ENCODE measurements around the gene CHCHD3. TPM values are rescaled to one million over a fixed set of nuclear protein-coding genes. Genes with fewer than 3 reads are reported as not detected.
A peak's percentile ranks its signal among the peaks of the same experiment; 100 is the strongest.

The CHCHD3 gene
- total and polyA plus RNA-seq, 2 of the 4 experiments (the other 2 are of a cell fraction): 56.9 to 141 TPM

- Histone ChIP-seq H2AK5ac (ENCODE audit: low read depth, low read length) (no peak overlapping the region), H3K9me3 (ENCODE audit: control insufficient read depth, insufficient read depth, low read length) (no peaks in the 10 kb centered on the region), H2AFZ (replicated peaks; ENCODE audit: low read length, poor library complexity) (no peak overlapping the region), H4K8ac (ENCODE audit: low read depth in 2 of 2, low read length in 2 of 2) (no peak overlapping the region), H3K27me3 (ENCODE audit: control insufficient read depth, insufficient read depth, low read length) (no peaks in the 10 kb centered on the region), H3K4me1 (ENCODE audit: control insufficient read depth, insufficient read depth, low read length) (peaks cover 16% of the 10 kb centered on the region), H3K9ac (ENCODE audit: low read depth, low read length) (no peak overlapping the region), H4K20me1 (ENCODE audit: insufficient read depth, low read length) (peaks cover 11% of the 10 kb centered on the region), H3K18ac (ENCODE audit: low read depth, low read length) (no peak overlapping the region), H3K14ac (replicated peaks; ENCODE audit: low read depth, low read length) (no peak overlapping the region), H3K4me2 (ENCODE audit: low read depth, low read length) (peak overlapping the region; percentile 82; the same call in 1 of the 2 replicates), H3K4ac (ENCODE audit: low read depth, low read length) (peak overlapping the region; percentile 31; the same call in 1 of the 2 replicates), H2AK9ac (replicated peaks; ENCODE audit: low read depth, low read length, poor library complexity) (no peak overlapping the region), H3K9me1 (ENCODE audit: insufficient read depth, low read length) (peaks cover 12% of the 10 kb centered on the region; the same call in 1 of the 2 replicates), H4K91ac (ENCODE audit: insufficient read depth, low read depth, low read length) (no peak overlapping the region; the same call in 1 of the 2 replicates), H3K27ac (ENCODE audit: insufficient read depth, low read length) (no peak overlapping the region), H3K36me3 (ENCODE audit: control insufficient read depth, insufficient read depth, low read length) (no peaks in the 10 kb centered on the region; the same call in 1 of the 2 replicates), H2BK20ac (ENCODE audit: low read depth, low read length) (peak overlapping the region; percentile 82), H2BK5ac (ENCODE audit: low read depth, low read length, poor library complexity, severe bottlenecking) (peak overlapping the region; percentile 95), H3K4me3 (ENCODE audit: insufficient read depth, low read depth, low read length) (no peak overlapping the region), H3K79me1 (ENCODE audit: low read depth in 1 of 2, low read length in 2 of 2) (peaks cover 47 to 67% of the 10 kb centered on the region in 2 experiments), H2BK15ac (ENCODE audit: low read depth, low read length) (peak overlapping the region; percentile 50; the same call in 1 of the 3 replicates), H3K23ac (ENCODE audit: low read depth, low read length) (no peak overlapping the region), H4K5ac (ENCODE audit: low read depth, low read length) (no peak overlapping the region), H3K56ac (ENCODE audit: extremely low read depth, insufficient read depth, low read length) (no peak overlapping the region), H2BK120ac (ENCODE audit: low read depth, low read length) (peak overlapping the region; percentile 59; the same call in 1 of the 2 replicates)
- in situ Hi-C loops (cut with MboI; ENCODE audit: low sequenced_read_pairs): no loop called here
- CTCF ChIA-PET: interaction anchor here (1.1 kb wide), 1 partner anchor 21 kb away, joined by 3 read pairs; no protein-coding TSS in a partner anchor
- no peak for TF ChIP-seq MAZ (IDR thresholded peaks at IDR 0.05; ENCODE audit: borderline replicate concordance, low read depth, low read length)
- TF ChIP-seq CEBPB (IDR thresholded peaks at IDR 0.05; ENCODE audit: low read depth, low read length): peak; percentile 87
- no peak for TF ChIP-seq RAD21 (IDR thresholded peaks at IDR 0.05; ENCODE audit: low read length)
- TF ChIP-seq SMC3 (IDR thresholded peaks at IDR 0.05; ENCODE audit: low read depth, low read length): no peak
- TF ChIP-seq CTCF (conservative IDR thresholded peaks at IDR 0.05; ENCODE audit: low read depth, low read length): no peak
- TF ChIP-seq FOS (IDR thresholded peaks at IDR 0.05; ENCODE audit: low read depth, low read length): no peak
- TF ChIP-seq POLR2A (IDR thresholded peaks at IDR 0.05; ENCODE audit: low read depth, low read length): no peak
- WGBS, 2 experiments (ENCODE audit: extremely low coverage in 2 of 2, insufficient read length in 1 of 2): no CpG with 5 or more reads among the region's 2 CpGs
- DNase-seq (peak; percentile 47), ATAC-seq (ENCODE audit: low read depth) (no peak; the same call in 1 of the 2 replicates)
- no TSS peak for BruUV-seq (replicated peaks)
- POLR2A ChIA-PET (ENCODE audit: unreplicated experiment): no interaction called here
- dilution Hi-C loops (cut with HindIII; ENCODE audit: low sequenced_read_pairs, unreplicated experiment): no loop called here
- intact Hi-C loops (cut with micrococcal nuclease): loop anchor here (10.0 kb wide), 1 partner anchor 380 kb away; no protein-coding TSS in a partner anchor
Observed at GRCh38 chr7:133054162-133054840, 27.6 kb downstream of the CHCHD3 start.
